WI38 (cell line): ENCODE results near the gene ANTXR1.

ENCODE experiments used
- H3K4me3 ChIP-seq: 2 replicates; pipeline ENCODE4 v1.5.1; 2011; ENCODE audit warnings: low read depth, mild to moderate bottlenecking, control low read depth, low read length
- CTCF ChIP-seq: IDR thresholded peaks from 2 replicates; pipeline ENCODE4 v1.5.1; 2012; ENCODE audit warnings: low read depth, mild to moderate bottlenecking, control low read depth, low read length

Gene ANTXR1

DNA sequence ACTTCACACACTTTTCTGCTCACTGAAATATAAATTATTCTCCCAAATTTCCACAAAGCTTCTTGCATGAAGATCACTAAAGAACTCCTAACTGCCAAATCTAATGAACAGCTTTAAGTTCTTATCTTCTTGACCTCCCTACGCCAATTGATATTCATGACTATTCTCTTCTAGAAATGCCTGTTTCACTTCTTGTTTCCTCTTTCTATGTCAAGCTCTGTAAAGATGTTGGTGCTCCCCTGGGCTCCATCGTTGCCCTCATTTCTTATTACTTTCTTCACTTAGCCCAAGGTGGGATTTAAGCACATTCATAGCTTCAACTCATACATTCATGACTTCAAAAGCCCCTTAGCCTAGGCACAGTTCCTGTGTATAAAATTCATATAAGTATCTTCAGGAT, 9.2 kb upstream of the ANTXR1 start:
- no peak overlapping the region for H3K4me3 ChIP-seq
- no peak for TF ChIP-seq CTCF

- no peak for TF ChIP-seq CTCF
- no peak overlapping the region for H3K4me3 ChIP-seq
These were observed 5.8 kb upstream of the ANTXR1 start for GRCh38 chr2:69007169-69007568.

DNA sequence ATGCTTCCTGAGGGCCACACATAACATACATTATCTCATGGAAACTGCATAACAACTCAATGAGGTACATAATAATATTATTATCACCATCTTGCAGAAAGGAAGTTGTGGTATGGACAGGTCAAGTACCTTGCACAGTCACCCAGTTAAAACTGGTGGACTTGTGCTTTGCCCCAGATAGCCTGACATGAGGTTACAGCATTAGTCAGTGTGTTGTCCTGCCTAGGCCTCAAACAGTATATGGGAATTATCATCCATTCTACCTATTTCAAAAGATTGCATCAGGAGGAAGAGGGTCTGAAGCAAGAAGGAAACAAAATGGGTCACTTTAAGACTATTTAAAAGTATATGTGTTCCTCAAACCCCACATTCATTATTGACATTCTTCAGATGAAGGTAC, 5.4 kb upstream of the ANTXR1 start:
- TF ChIP-seq CTCF, result no peak
- H3K4me3 ChIP-seq, result no peak overlapping the region

- TF ChIP-seq CTCF, result no peak
These were observed 2.4 kb upstream of the ANTXR1 start for GRCh38 chr2:69010437-69011194.

GRCh38 chr2:69011611-69012157, 1.3 kb upstream of the ANTXR1 start:
- TF ChIP-seq CTCF, result no peak
- no peak overlapping the region for H3K4me3 ChIP-seq

More at GRCh38 chr2:69010437-69011194, 2.4 kb upstream of the ANTXR1 start:
- no peak overlapping the region for H3K4me3 ChIP-seq

DNA sequence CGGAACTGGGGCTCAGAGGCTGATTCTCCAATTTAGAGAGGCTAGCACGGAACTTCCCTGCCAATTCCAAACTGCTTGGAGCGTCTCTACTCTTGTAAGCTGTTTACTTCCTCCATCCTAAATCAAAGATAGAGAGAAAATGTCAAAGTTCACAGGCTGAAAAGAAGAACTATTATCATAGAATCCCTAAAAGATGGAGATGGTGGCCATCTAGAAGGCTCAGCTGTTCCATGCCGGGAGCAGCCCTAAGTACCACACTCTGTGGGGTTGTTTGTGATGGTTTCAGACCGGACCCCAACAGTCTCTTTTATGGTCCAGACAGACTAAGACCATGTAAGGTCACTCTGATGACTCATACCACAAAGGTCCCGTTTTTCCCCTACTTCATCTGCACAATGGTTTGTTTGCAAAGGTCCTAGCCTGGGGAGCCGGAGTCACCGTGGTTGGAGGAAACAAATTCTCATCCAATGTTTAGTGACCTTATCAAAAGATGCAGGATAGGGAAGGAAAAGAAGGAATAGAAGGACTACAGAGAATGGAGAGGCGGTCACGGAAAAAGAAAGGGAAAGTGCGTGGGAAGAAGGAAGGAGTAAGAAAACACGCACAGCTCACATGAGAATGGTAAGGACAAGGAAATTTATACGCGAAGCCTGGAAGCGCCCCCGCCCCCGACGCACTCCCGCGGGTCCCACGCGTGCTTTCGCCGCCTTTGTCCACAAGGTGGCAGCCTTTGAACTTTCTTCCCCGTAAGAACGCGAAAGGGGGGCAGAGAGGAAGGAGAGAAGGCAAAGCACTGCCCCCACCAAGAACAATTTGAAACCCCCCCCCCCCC, 453 bp upstream of the ANTXR1 start:
- TF ChIP-seq CTCF, result peak; percentile 70
- peak overlapping the region; percentile 79 for H3K4me3 ChIP-seq
